CD4-positive, alpha-beta T cell (primary cell): ENCODE results near the gene HES4. TPM values are rescaled to one million over a fixed set of nuclear protein-coding genes. Genes with fewer than 3 reads are reported as not detected.

Experiments used
- ATAC-seq: fragments of 200-7000 bp; cut with Tn5 transposase; one replicate; pipeline ENCODE4 v1.10.0; 2022; ENCODE audit warnings: mild to moderate bottlenecking; ENCODE audit not compliant: poor library complexity
- CTCF ChIA-PET: fragments of 350-600 bp; sonication (Branson Sonifier 250); formaldehyde crosslinking; loops from one replicate; lab custom pipeline; 2021; ENCODE audit warnings: antibody characterized with exemption, inconsistent platforms; lab: Charles Lee
- POLR2A ChIA-PET: fragments of 350-600 bp; sonication (Branson Sonifier 250); formaldehyde crosslinking; loops from one replicate; lab custom pipeline; 2021; ENCODE audit warnings: antibody characterized with exemption, inconsistent platforms; lab: Charles Lee
- DNase-seq, 14 experiments: peaks; one replicate each; pipeline ENCODE4 v3.0.0-alpha.2; 2013 to 2020; ENCODE audit warnings: mixed read lengths in 2 of 14
- H3K27ac ChIP-seq, 2 donors: one replicate each; pipeline versions ENCODE4 v1.5.1 to v1.7.0; 2013; ENCODE audit warnings: low read length in 2 of 2, low read depth in 1 of 2, mild to moderate bottlenecking in 1 of 2
- H3K27me3 ChIP-seq, 2 experiments: 1 replicate in 1 of 2; 2 replicates in 1 of 2; pipeline versions ENCODE4 v1.6.1 to v1.7.0; 2013; ENCODE audit warnings: low read length in 2 of 2, control low read depth in 1 of 2, mild to moderate bottlenecking in 1 of 2, moderate library complexity in 1 of 2; ENCODE audit not compliant: insufficient read depth in 2 of 2, control insufficient read depth in 1 of 2
- H3K36me3 ChIP-seq: one replicate; pipeline ENCODE4 v1.6.1; 2013; ENCODE audit warnings: low read length, control low read depth; ENCODE audit not compliant: insufficient read depth
- H3K4me1 ChIP-seq: one replicate; pipeline ENCODE4 v1.6.1; 2013; ENCODE audit warnings: low read length, control low read depth; ENCODE audit not compliant: insufficient read depth
- H3K4me3 ChIP-seq: one replicate; pipeline ENCODE4 v1.5.1; 2013; ENCODE audit warnings: mild to moderate bottlenecking, low read length, moderate library complexity
- H3K9me3 ChIP-seq, 2 experiments: 1 replicate in 1 of 2; 2 replicates in 1 of 2; pipeline versions ENCODE4 v1.6.1 to v1.7.0; 2013; ENCODE audit warnings: low read length in 2 of 2, mild to moderate bottlenecking in 2 of 2, control low read depth in 1 of 2, moderate library complexity in 1 of 2; ENCODE audit not compliant: control insufficient read depth in 1 of 2, insufficient read depth in 1 of 2
- H3K27ac Mint-ChIP-seq: one replicate; pipeline ENCODE4 v1.8.0; 2020; ENCODE audit warnings: mixed read lengths
- H3K27me3 Mint-ChIP-seq: one replicate; pipeline ENCODE4 v1.8.0; 2021; ENCODE audit warnings: mixed read lengths
- H3K36me3 Mint-ChIP-seq: one replicate; pipeline ENCODE4 v1.8.0; 2021; ENCODE audit warnings: low read depth, mixed read lengths
- H3K4me1 Mint-ChIP-seq: one replicate; pipeline ENCODE4 v1.8.0; 2021; ENCODE audit warnings: low read depth, mixed read lengths
- H3K4me3 Mint-ChIP-seq: one replicate; pipeline ENCODE4 v1.8.0; 2020; ENCODE audit warnings: mild to moderate bottlenecking, mixed read lengths
- H3K9me3 Mint-ChIP-seq: one replicate; pipeline ENCODE4 v1.8.0; 2020; ENCODE audit warnings: mixed read lengths
- intact Hi-C, 2 experiments: fragments of 100-400 bp; cut with DNase I in 1 of 2; cut with micrococcal nuclease in 1 of 2; formaldehyde crosslinking; loops; one replicate each; pipeline versions ENCODE4 v1.15.1 to v1.9.0; 2023 to 2025; cut with DNase I, micrococcal nuclease
- total RNA-seq, 174 experiments: library from RNA in 2 of 174; stranded (reverse) in 2 of 174; gene quantifications; one replicate each; pipeline ENCODE4 v1.2.3 and lab custom pipeline; 2021 to 2026
- TF ChIP-seq, protein P1 (sequence below): fragments of 200-600 bp; IDR thresholded peaks from one replicate; pipeline ENCODE4 v1.8.0; 2022; ENCODE audit warnings: antibody characterized with exemption, mild to moderate bottlenecking

HES4 gene
- total RNA-seq, 2 experiments from 2014 or later: 29.0 to 30.9 TPM

DNA sequence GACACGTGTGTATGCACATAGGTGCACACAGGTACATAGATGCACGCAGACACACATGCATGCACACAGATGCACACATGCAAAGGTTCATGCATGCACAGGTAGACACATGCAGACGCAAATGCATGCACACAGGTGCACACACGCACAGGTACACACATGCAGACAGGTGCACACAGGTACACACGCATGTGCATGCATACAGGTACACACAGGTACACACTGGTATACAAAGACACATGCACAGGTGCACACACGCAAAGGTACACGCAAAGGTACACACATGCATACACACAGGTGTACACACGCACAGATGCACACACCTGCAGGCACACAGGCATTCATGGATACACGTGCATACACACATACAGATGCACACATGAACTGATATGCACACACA, 49.6 kb downstream of the HES4 start:
- H3K27ac Mint-ChIP-seq: no peak overlapping the region
- DNase-seq (no peak), ATAC-seq (no peak)
- no peak overlapping the region for H3K4me3 ChIP-seq
- no peaks in the 10 kb centered on the region for H3K9me3 Mint-ChIP-seq
- no peaks in the 10 kb centered on the region for H3K4me1 Mint-ChIP-seq
- TF ChIP-seq, protein P1, sequence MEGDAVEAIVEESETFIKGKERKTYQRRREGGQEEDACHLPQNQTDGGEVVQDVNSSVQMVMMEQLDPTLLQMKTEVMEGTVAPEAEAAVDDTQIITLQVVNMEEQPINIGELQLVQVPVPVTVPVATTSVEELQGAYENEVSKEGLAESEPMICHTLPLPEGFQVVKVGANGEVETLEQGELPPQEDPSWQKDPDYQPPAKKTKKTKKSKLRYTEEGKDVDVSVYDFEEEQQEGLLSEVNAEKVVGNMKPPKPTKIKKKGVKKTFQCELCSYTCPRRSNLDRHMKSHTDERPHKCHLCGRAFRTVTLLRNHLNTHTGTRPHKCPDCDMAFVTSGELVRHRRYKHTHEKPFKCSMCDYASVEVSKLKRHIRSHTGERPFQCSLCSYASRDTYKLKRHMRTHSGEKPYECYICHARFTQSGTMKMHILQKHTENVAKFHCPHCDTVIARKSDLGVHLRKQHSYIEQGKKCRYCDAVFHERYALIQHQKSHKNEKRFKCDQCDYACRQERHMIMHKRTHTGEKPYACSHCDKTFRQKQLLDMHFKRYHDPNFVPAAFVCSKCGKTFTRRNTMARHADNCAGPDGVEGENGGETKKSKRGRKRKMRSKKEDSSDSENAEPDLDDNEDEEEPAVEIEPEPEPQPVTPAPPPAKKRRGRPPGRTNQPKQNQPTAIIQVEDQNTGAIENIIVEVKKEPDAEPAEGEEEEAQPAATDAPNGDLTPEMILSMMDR: no peak
- no peaks in the 10 kb centered on the region for H3K4me1 ChIP-seq
- H3K4me3 Mint-ChIP-seq: no peak overlapping the region
- ChIA-PET CTCF (no interaction called here), POLR2A (no interaction called here)
- intact Hi-C loops: no loop called here
- H3K36me3 ChIP-seq: peaks cover 88% of the 10 kb centered on the region
- no peak overlapping the region for H3K27ac ChIP-seq
- no peaks in the 10 kb centered on the region for H3K27me3 ChIP-seq
- H3K27me3 Mint-ChIP-seq: no peaks in the 10 kb centered on the region
- H3K36me3 Mint-ChIP-seq: peaks cover 83% of the 10 kb centered on the region
- no peaks in the 10 kb centered on the region for H3K9me3 ChIP-seq

Other genes starting within 250 kb of the HES4 start
- not detected for gene SAMD11, start 76.2 kb downstream of the HES4 start, total RNA-seq
- gene NOC2L, start 40.8 kb downstream of the HES4 start, total RNA-seq: 10 to 100 TPM; 50.2 to 52.0 TPM
- 10 to 100 TPM; 13.9 TPM for gene KLHL17, start 39.5 kb downstream of the HES4 start, total RNA-seq
- under 1 TPM; 0.69 to 0.95 TPM for gene PLEKHN1, start 33.6 kb downstream of the HES4 start, total RNA-seq
- gene PERM1, start 18.0 kb downstream of the HES4 start, total RNA-seq: not detected
- gene ISG15, start 13.4 kb upstream of the HES4 start, total RNA-seq: 10 to 100 TPM; 38.0 to 38.9 TPM
- 1 to 10 TPM; 1.5 to 2.0 TPM for gene AGRN, start 20.0 kb upstream of the HES4 start, total RNA-seq
- gene RNF223, start 74.2 kb upstream of the HES4 start, total RNA-seq: not detected
- gene C1orf159, start 116.0 kb upstream of the HES4 start, total RNA-seq: 10 to 100 TPM; 11.1 to 11.3 TPM
- under 1 TPM; 0.11 to 0.59 TPM for gene TTLL10, start 173.8 kb upstream of the HES4 start, total RNA-seq
- 10 to 100 TPM; 14.8 to 17.8 TPM for gene TNFRSF18, start 206.5 kb upstream of the HES4 start, total RNA-seq
- gene TNFRSF4, start 214.1 kb upstream of the HES4 start, total RNA-seq: 10 to 100 TPM; 27.6 to 28.6 TPM
- gene SDF4, start 231.9 kb upstream of the HES4 start, total RNA-seq: 10 to 100 TPM; 66.3 to 71.0 TPM
- 1 to 10 TPM; 4.9 to 5.1 TPM for gene B3GALT6, start 232.1 kb upstream of the HES4 start, total RNA-seq
- 1 to 10 TPM; 3.4 to 4.8 TPM for gene C1QTNF12, start 246.6 kb upstream of the HES4 start, total RNA-seq